OCI-LY7 (cell line): Measurements from ENCODE around the gene ZC2HC1B. TPM values are rescaled to one million over a fixed set of nuclear protein-coding genes. Genes with fewer than 3 reads are reported as not detected.
"Not testable (repeated sequence)": the region's sequence is repeated elsewhere in the genome, so short reads cannot be mapped to it uniquely, and the experiment has no call there.

Experiments used
- BruUV-seq: library from RNA; stranded (reverse); fragments of 400-500 nt; replicated peaks from 2 replicates; lab custom pipeline; 2021; lab: Mats Ljungman, UMichigan
- CTCF ChIA-PET: fragments of 300-600 bp; sonication (Branson Sonifier 250); formaldehyde crosslinking; loops from one replicate; lab custom pipeline; 2022; ENCODE audit warnings: antibody characterized with exemption; ENCODE audit not compliant: unreplicated experiment; lab: Charles Lee
- POLR2A ChIA-PET: fragments of 300-600 bp; sonication (Branson Sonifier 250); formaldehyde crosslinking; loops from one replicate; lab custom pipeline; 2022; ENCODE audit warnings: antibody characterized with exemption; lab: Charles Lee
- DNase-seq: peaks from one replicate; pipeline ENCODE4 v3.0.0-alpha.2; 2015; ENCODE audit warnings: low spot score
- H2AFZ ChIP-seq: fragments of 200-600 bp; sonication (generic), shearing (Covaris generic); 2 replicates; pipeline ENCODE4 v1.6.1; 2014; ENCODE audit warnings: mild to moderate bottlenecking, antibody characterized with exemption, low read length, moderate library complexity
- H3K27ac ChIP-seq: fragments of 200-600 bp; sonication (generic); 2 replicates; pipeline ENCODE4 v1.5.1; 2014; ENCODE audit warnings: mixed run types, low read depth, mild to moderate bottlenecking, moderate library complexity, low read length, inconsistent platforms; ENCODE audit not compliant: poor library complexity, severe bottlenecking
- H3K36me3 ChIP-seq: fragments of 200-600 bp; sonication (generic); 2 replicates; pipeline ENCODE4 v1.6.1; 2014; ENCODE audit warnings: mild to moderate bottlenecking, antibody characterized with exemption, low read length, moderate library complexity, mixed read lengths; ENCODE audit not compliant: insufficient read depth
- H3K4me1 ChIP-seq: fragments of 200-600 bp; sonication (generic); 2 replicates; pipeline ENCODE4 v1.5.1; 2014; ENCODE audit warnings: mild to moderate bottlenecking, low read length; ENCODE audit not compliant: insufficient read depth, poor library complexity, severe bottlenecking
- H3K4me2 ChIP-seq: fragments of 200-600 bp; sonication (generic); 2 replicates; pipeline ENCODE4 v1.6.1; 2014; ENCODE audit warnings: mild to moderate bottlenecking, low read length
- H3K4me3 ChIP-seq: fragments of 200-600 bp; sonication (generic); 2 replicates; pipeline ENCODE4 v1.5.1; 2014; ENCODE audit warnings: mild to moderate bottlenecking, low read depth, low read length; ENCODE audit not compliant: poor library complexity, severe bottlenecking
- H3K79me2 ChIP-seq: fragments of 200-600 bp; sonication (generic); 2 replicates; pipeline ENCODE4 v1.6.1; 2016; ENCODE audit warnings: low read depth, mild to moderate bottlenecking, low read length, moderate library complexity, mixed read lengths; ENCODE audit not compliant: insufficient read depth
- H3K9me2 ChIP-seq: fragments of 200-600 bp; sonication (generic); 2 replicates; pipeline ENCODE4 v1.6.1; 2016; ENCODE audit warnings: mild to moderate bottlenecking, low read length, mixed read lengths; ENCODE audit not compliant: insufficient read depth
- H3K9me3 ChIP-seq: fragments of 200-600 bp; sonication (generic); 2 replicates; pipeline ENCODE4 v1.6.1; 2014; ENCODE audit warnings: mild to moderate bottlenecking, mixed run types, low read length, mixed read lengths
- H4K20me1 ChIP-seq: fragments of 200-600 bp; sonication (generic); 2 replicates; pipeline ENCODE4 v1.6.1; 2014; ENCODE audit warnings: mild to moderate bottlenecking, antibody characterized with exemption, low read length, moderate library complexity, mixed read lengths; ENCODE audit not compliant: insufficient read depth
- CTCF ChIP-seq: fragments of 200-600 bp; sonication (generic); conservative IDR thresholded peaks from 2 replicates; pipeline ENCODE4 v1.5.1; 2014; ENCODE audit warnings: mild to moderate bottlenecking, antibody characterized with exemption, low read length, moderate library complexity, mixed read lengths
- EZH2phosphoT487 ChIP-seq: fragments of 200-600 bp; sonication (generic); IDR thresholded peaks from 2 replicates; pipeline ENCODE4 v1.6.1; 2018; ENCODE audit warnings: low read depth, borderline replicate concordance, mild to moderate bottlenecking, mixed run types, antibody characterized with exemption, low read length, moderate library complexity, mixed read lengths
- intact Hi-C: fragments of 100-400 bp; cut with micrococcal nuclease; formaldehyde crosslinking; loops from one replicate; pipeline ENCODE4 v1.10.0; 2022; ENCODE audit not compliant: unreplicated experiment
- total RNA-seq, 2 experiments: library from RNA; depleted of rRNA in 1 of 2; stranded (reverse); fragments of >200 nt in 1 of 2; shearing (Covaris generic) in 1 of 2; gene quantifications; 2 replicates each; pipeline ENCODE4 v1.2.3, GENCODE V29; 2014 to 2022

ZC2HC1B gene
- total RNA-seq, 2 experiments from 2014 or later, result not detected

- CTCF ChIA-PET, result no interaction called here
- no peaks in the 10 kb centered on the region for H4K20me1 ChIP-seq
- no peak for TF ChIP-seq EZH2phosphoT487
- no peak for TF ChIP-seq CTCF
- H3K4me1 ChIP-seq, result peaks cover 13% of the 10 kb centered on the region
- BruUV-seq, result no TSS peak
- H3K4me2 ChIP-seq, result peak overlapping the region; percentile 89
- peak overlapping the region; percentile 58 for H3K27ac ChIP-seq
- peaks cover 37% of the 10 kb centered on the region for H3K79me2 ChIP-seq
- intact Hi-C loops, result loop anchor here (5.0 to 10.0 kb wide), 6 partner anchors 221 to 899 kb away; partner anchors contain the start of genes ADAT2, HIVEP2 and PEX3
- H3K9me3 ChIP-seq, result no peaks in the 10 kb centered on the region
- peak; percentile 6 for DNase-seq
- POLR2A ChIA-PET, result interaction anchor here (0.7 to 2.3 kb wide), 5 partner anchors 19 to 1177 kb away, joined by 3 to 10 read pairs (median 5); partner anchors contain the start of genes ADAT2 and PEX3
- no peaks in the 10 kb centered on the region for H3K9me2 ChIP-seq
- H3K36me3 ChIP-seq, result peaks cover 45% of the 10 kb centered on the region
- peak overlapping the region; percentile 98 for H3K4me3 ChIP-seq
- H2AFZ ChIP-seq, result peak overlapping the region; percentile 74; the same call in 1 of the 2 replicates
These were observed 20.3 kb upstream of the ZC2HC1B start for GRCh38 chr6:143844006-143844405.

- POLR2A ChIA-PET, result interaction anchor here (0.6 to 2.3 kb wide), 4 partner anchors 9 to 18 kb away, joined by 3 to 10 read pairs (median 4); no protein-coding TSS in a partner anchor
These were observed 19.2 kb upstream of the ZC2HC1B start for GRCh38 chr6:143845033-143845432.

GRCh38 chr6:143851706-143852105 lies 12.6 kb upstream of the ZC2HC1B start:
- intact Hi-C loops, H4K20me1 ChIP-seq, H3K9me2 ChIP-seq, H3K9me3 ChIP-seq, H3K27ac ChIP-seq, DNase-seq, H3K4me1 ChIP-seq, H2AFZ ChIP-seq, CTCF ChIA-PET, H3K4me2 ChIP-seq, H3K4me3 ChIP-seq, BruUV-seq: not testable (repeated sequence)
- POLR2A ChIA-PET, result interaction anchor here (0.6 kb wide), 1 partner anchor 249 kb away, joined by 3 read pairs; no protein-coding TSS in a partner anchor
- H3K79me2 ChIP-seq, result peaks cover 44% of the 10 kb centered on the region; the same call in 1 of the 2 replicates
- H3K36me3 ChIP-seq, result peaks cover 95% of the 10 kb centered on the region

More at GRCh38 chr6:143845033-143845432, 19.2 kb upstream of the ZC2HC1B start:
- intact Hi-C loops, result loop anchor here (10.0 kb wide), 3 partner anchors 220 to 900 kb away; partner anchors contain the start of gene HIVEP2
- CTCF ChIA-PET, result no interaction called here
- Histone ChIP-seq H3K9me3 (0 out of 2 replicates have a peak, but pooled peaks cover 4% of the 10 kb centered on the region), H3K79me2 (peaks cover 37% of the 10 kb centered on the region), H3K9me2 (no peaks in the 10 kb centered on the region), H3K4me3 (peak overlapping the region; percentile 98), H4K20me1 (no peaks in the 10 kb centered on the region), H2AFZ (no peak overlapping the region), H3K27ac (no peak overlapping the region), H3K4me1 (peaks cover 13% of the 10 kb centered on the region), H3K4me2 (peak overlapping the region; percentile 89), H3K36me3 (peaks cover 55% of the 10 kb centered on the region)
- no peak for TF ChIP-seq EZH2phosphoT487
- no peak for TF ChIP-seq CTCF
- no peak for DNase-seq
- BruUV-seq, result no TSS peak

- H3K36me3 ChIP-seq, result peaks cover 95% of the 10 kb centered on the region
These were observed 9.2 kb upstream of the ZC2HC1B start for GRCh38 chr6:143855057-143855456.

GRCh38 chr6:143856762-143857161 lies 7.5 kb upstream of the ZC2HC1B start:
- CTCF ChIA-PET, POLR2A ChIA-PET: not testable (repeated sequence)

More at GRCh38 chr6:143855057-143855456, 9.2 kb upstream of the ZC2HC1B start:
- CTCF ChIA-PET, H2AFZ ChIP-seq, H3K4me2 ChIP-seq, H3K27ac ChIP-seq, H3K9me3 ChIP-seq, intact Hi-C loops, DNase-seq, H3K4me3 ChIP-seq, H3K4me1 ChIP-seq, POLR2A ChIA-PET, H4K20me1 ChIP-seq, BruUV-seq, H3K9me2 ChIP-seq: not testable (repeated sequence)
- H3K79me2 ChIP-seq, result peaks cover 41% of the 10 kb centered on the region; the same call in 1 of the 2 replicates

More at GRCh38 chr6:143856762-143857161, 7.5 kb upstream of the ZC2HC1B start:
- peaks cover 95% of the 10 kb centered on the region for H3K36me3 ChIP-seq
- H4K20me1 ChIP-seq, H3K27ac ChIP-seq, H3K9me3 ChIP-seq, H3K4me3 ChIP-seq, DNase-seq, BruUV-seq, H2AFZ ChIP-seq, H3K9me2 ChIP-seq, intact Hi-C loops, H3K4me1 ChIP-seq, H3K4me2 ChIP-seq: not testable (repeated sequence)
- H3K79me2 ChIP-seq, result peaks cover 24% of the 10 kb centered on the region; the same call in 1 of the 2 replicates
